CD14-positive monocyte (primary cell): Measurements from ENCODE around the gene LOX. TPM values are rescaled to one million over a fixed set of nuclear protein-coding genes. Genes with fewer than 3 reads are reported as not detected.

Experiments
- DNase-seq, 3 donors: peaks; one replicate each; pipeline ENCODE4 v3.0.0-alpha.2; 2011 to 2022
- H2AFZ ChIP-seq: 2 replicates; pipeline ENCODE4 v1.6.0; 2012; ENCODE audit warnings: mild to moderate bottlenecking, low read depth, low read length, inconsistent platforms; ENCODE audit not compliant: insufficient read depth, poor library complexity, severe bottlenecking
- H3K27ac ChIP-seq, 2 donors: 1 replicate in 1 of 2; 2 replicates in 1 of 2; pipeline ENCODE4 v1.5.1; 2012 to 2013; ENCODE audit warnings: low read length in 2 of 2, control low read depth in 1 of 2, inconsistent platforms in 1 of 2, low read depth in 1 of 2, mild to moderate bottlenecking in 1 of 2
- H3K27me3 ChIP-seq, 2 donors: one replicate each; pipeline versions ENCODE4 v1.6.0 to v1.6.1; 2011 to 2013; ENCODE audit warnings: low read length in 2 of 2; ENCODE audit not compliant: control insufficient read depth in 2 of 2, insufficient read depth in 2 of 2
- H3K36me3 ChIP-seq, 2 donors: replicated peaks in 1 of 2; 1 replicate in 1 of 2; 2 replicates in 1 of 2; pipeline versions ENCODE4 v1.5.1 to v1.6.1; 2012 to 2013; ENCODE audit warnings: low read length in 2 of 2, control low read depth in 1 of 2, inconsistent platforms in 1 of 2, mild to moderate bottlenecking in 1 of 2; ENCODE audit not compliant: insufficient read depth in 2 of 2, control insufficient read depth in 1 of 2
- H3K4me1 ChIP-seq, 2 donors: 1 replicate in 1 of 2; 2 replicates in 1 of 2; pipeline versions ENCODE4 v1.5.1 to v1.6.1; 2012 to 2013; ENCODE audit warnings: low read length in 2 of 2, control low read depth in 1 of 2, inconsistent platforms in 1 of 2, mild to moderate bottlenecking in 1 of 2, moderate library complexity in 1 of 2; ENCODE audit not compliant: insufficient read depth in 2 of 2, control insufficient read depth in 1 of 2
- H3K4me2 ChIP-seq: replicated peaks from 2 replicates; pipeline ENCODE3; 2012; ENCODE audit warnings: low read length, moderate library complexity, mild to moderate bottlenecking; ENCODE audit not compliant: poor library complexity, severe bottlenecking; ENCODE audit errors: extremely low read depth
- H3K4me3 ChIP-seq, 3 experiments: fragments of 200-600 bp in 1 of 3; sonication (generic) in 1 of 3; replicated peaks in 1 of 3; 1 replicate in 2 of 3; 2 replicates in 1 of 3; pipeline ENCODE4 v1.5.1; 2011 to 2013; ENCODE audit warnings: low read length in 3 of 3, mild to moderate bottlenecking in 3 of 3, control low read depth in 2 of 3, low read depth in 2 of 3, inconsistent platforms in 1 of 3, moderate library complexity in 1 of 3
- H3K79me2 ChIP-seq: 2 replicates; pipeline ENCODE4 v1.6.0; 2012; ENCODE audit warnings: mild to moderate bottlenecking, control low read depth, inconsistent platforms, low read length, moderate library complexity; ENCODE audit not compliant: insufficient read depth
- H3K9ac ChIP-seq: 2 replicates; pipeline ENCODE4 v1.6.0; 2017; ENCODE audit warnings: low read length, mild to moderate bottlenecking; ENCODE audit not compliant: insufficient read depth, poor library complexity, severe bottlenecking
- H3K9me3 ChIP-seq, 2 donors: replicated peaks in 1 of 2; 1 replicate in 1 of 2; 2 replicates in 1 of 2; pipeline versions ENCODE4 v1.5.1 to v1.6.1; 2012 to 2013; ENCODE audit warnings: low read length in 2 of 2, control low read depth in 1 of 2; ENCODE audit not compliant: control insufficient read depth in 1 of 2, insufficient read depth in 1 of 2
- H4K20me1 ChIP-seq: 2 replicates; pipeline ENCODE4 v1.6.0; 2012; ENCODE audit warnings: mild to moderate bottlenecking, low read length, control low read depth, moderate library complexity; ENCODE audit not compliant: insufficient read depth
- H3K27ac Mint-ChIP-seq, 7 donors: one replicate each; pipeline ENCODE4 v1.8.0; 2020; ENCODE audit warnings: mild to moderate bottlenecking in 7 of 7, mixed read lengths in 7 of 7, moderate library complexity in 6 of 7, inconsistent platforms in 2 of 7
- H3K27me3 Mint-ChIP-seq, 3 donors: one replicate each; pipeline ENCODE4 v1.8.0; 2021 to 2022; ENCODE audit warnings: low read depth in 3 of 3, mild to moderate bottlenecking in 3 of 3, mixed read lengths in 3 of 3, moderate library complexity in 3 of 3, inconsistent platforms in 1 of 3
- H3K36me3 Mint-ChIP-seq, 2 donors: one replicate each; pipeline ENCODE4 v1.8.0; 2020; ENCODE audit warnings: mixed read lengths in 2 of 2, inconsistent platforms in 1 of 2, mild to moderate bottlenecking in 1 of 2
- H3K4me1 Mint-ChIP-seq: one replicate; pipeline ENCODE4 v1.8.0; 2020; ENCODE audit warnings: mild to moderate bottlenecking, mixed read lengths
- H3K4me3 Mint-ChIP-seq, 2 donors: one replicate each; pipeline ENCODE4 v1.8.0; 2020; ENCODE audit warnings: mild to moderate bottlenecking in 2 of 2, mixed read lengths in 2 of 2, moderate library complexity in 1 of 2
- H3K9me3 Mint-ChIP-seq, 7 donors: one replicate each; pipeline ENCODE4 v1.8.0; 2020 to 2022; ENCODE audit warnings: mixed read lengths in 7 of 7, mild to moderate bottlenecking in 6 of 7, moderate library complexity in 6 of 7, inconsistent platforms in 2 of 7
- WGBS: methylation state at CpG from one replicate; pipeline ENCODE4 v1.1.5; 2013; ENCODE audit warnings: missing lambda C conversion rate; ENCODE audit not compliant: insufficient coverage; 5-methylcytosine and 5-hydroxymethylcytosine counted together
- intact Hi-C, 2 donors: fragments of 100-400 bp; cut with micrococcal nuclease; formaldehyde crosslinking; loops; one replicate each; pipeline versions ENCODE4 v1.15.0 to v1.15.1; 2023
- polyA plus RNA-seq, 3 donors: library from polyadenylated mRNA; depleted of rRNA in 1 of 3; unstranded in 2 of 3; stranded (reverse) in 1 of 3; fragments of 300-500 nt in 2 of 3; fragments of >200 nt in 1 of 3; fragmentation: Illumina TruSeq in 2 of 3; gene quantifications; 1 replicate in 2 of 3; 2 replicates in 1 of 3; pipeline ENCODE4 v1.2.3, GENCODE V29; 2012 to 2021
- TF ChIP-seq, protein P1 (sequence below): fragments of 200-600 bp; IDR thresholded peaks from one replicate; pipeline ENCODE4 v1.8.0; 2022; ENCODE audit warnings: antibody characterized with exemption, mild to moderate bottlenecking

The LOX gene
- polyA plus RNA-seq, 3 donors = not detected

DNA sequence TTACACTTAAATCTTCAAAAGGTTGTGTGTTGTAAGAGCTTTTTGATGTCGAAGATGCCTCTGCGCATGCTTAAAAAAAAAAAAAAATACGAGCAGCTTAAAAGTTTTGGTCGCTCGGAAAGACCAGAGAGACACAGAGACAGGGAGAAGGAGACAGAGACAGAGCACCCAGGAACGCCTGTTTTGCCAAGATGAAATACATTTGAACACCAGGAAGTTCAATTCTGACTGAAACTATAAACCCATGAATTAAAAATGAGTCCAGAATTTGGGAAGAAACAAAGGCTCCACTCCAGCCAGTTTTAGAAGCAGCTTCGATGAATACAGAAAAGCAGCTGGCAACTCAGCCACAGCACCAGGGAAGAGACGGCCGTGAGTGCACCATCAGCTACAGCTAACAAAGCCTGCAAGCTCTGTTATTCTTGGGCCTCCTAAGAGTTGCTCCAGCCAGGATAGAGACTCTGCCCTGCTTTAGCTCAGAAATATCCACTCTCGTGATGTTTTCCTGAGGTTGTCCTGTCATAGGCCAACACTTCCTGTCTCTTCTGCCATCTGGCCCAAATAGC is 48.8 kb upstream of the LOX start:
- intact Hi-C loops = no loop called here
- H3K9me3 Mint-ChIP-seq = no peaks in the 10 kb centered on the region
- Histone ChIP-seq H3K4me1 (no peaks in the 10 kb centered on the region), H3K9me3 (no peaks in the 10 kb centered on the region), H3K9ac (no peak overlapping the region), H3K4me2 (no peak overlapping the region), H3K36me3 (no peaks in the 10 kb centered on the region), H3K27me3 (no peaks in the 10 kb centered on the region), H4K20me1 (no peaks in the 10 kb centered on the region), H3K27ac (no peak overlapping the region), H3K4me3 (no peak overlapping the region), H3K79me2 (no peaks in the 10 kb centered on the region), H2AFZ (no peak overlapping the region)
- H3K4me3 Mint-ChIP-seq = no peak overlapping the region
- peaks cover 0 to 5% (median 0%) of the 10 kb centered on the region in 3 donors for H3K27me3 Mint-ChIP-seq
- no peak overlapping the region for H3K27ac Mint-ChIP-seq
- TF ChIP-seq, protein P1, sequence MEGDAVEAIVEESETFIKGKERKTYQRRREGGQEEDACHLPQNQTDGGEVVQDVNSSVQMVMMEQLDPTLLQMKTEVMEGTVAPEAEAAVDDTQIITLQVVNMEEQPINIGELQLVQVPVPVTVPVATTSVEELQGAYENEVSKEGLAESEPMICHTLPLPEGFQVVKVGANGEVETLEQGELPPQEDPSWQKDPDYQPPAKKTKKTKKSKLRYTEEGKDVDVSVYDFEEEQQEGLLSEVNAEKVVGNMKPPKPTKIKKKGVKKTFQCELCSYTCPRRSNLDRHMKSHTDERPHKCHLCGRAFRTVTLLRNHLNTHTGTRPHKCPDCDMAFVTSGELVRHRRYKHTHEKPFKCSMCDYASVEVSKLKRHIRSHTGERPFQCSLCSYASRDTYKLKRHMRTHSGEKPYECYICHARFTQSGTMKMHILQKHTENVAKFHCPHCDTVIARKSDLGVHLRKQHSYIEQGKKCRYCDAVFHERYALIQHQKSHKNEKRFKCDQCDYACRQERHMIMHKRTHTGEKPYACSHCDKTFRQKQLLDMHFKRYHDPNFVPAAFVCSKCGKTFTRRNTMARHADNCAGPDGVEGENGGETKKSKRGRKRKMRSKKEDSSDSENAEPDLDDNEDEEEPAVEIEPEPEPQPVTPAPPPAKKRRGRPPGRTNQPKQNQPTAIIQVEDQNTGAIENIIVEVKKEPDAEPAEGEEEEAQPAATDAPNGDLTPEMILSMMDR = no peak
- no peaks in the 10 kb centered on the region for H3K4me1 Mint-ChIP-seq
- DNase-seq = no peak
- H3K36me3 Mint-ChIP-seq = no peaks in the 10 kb centered on the region
- 71% methylated on average over 9 of the region's 10 CpGs for WGBS

DNA sequence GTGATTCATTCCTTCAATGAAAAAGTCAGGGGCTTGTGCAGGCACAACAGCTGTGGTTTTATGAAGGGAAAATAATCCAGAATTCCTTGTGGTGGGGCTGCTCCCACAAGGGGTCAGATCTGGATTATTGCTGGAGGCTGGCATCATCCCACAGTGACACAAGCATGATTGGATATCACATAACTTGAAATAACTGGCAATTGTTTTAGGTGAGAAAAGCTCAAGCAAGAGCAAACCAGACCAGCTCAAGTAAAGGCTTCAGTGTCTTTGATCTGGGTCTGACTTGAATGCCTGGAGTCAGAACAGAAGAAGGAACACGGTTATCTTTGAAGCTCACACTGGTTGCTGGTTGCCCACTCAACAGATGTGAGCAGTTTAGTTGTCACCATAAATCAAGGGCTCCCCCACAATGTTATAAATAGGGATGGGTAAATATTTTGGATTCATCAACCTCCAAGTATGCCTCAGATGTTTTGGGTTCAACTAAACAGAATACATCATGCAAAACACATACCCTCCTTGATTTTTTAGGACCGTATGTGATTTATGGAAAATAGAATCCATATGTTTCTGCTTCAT is 48.2 kb upstream of the LOX start:
- peaks cover 0 to 5% (median 0%) of the 10 kb centered on the region in 3 donors for H3K27me3 Mint-ChIP-seq
- Histone ChIP-seq H3K27ac (no peak overlapping the region), H2AFZ (no peak overlapping the region), H3K4me2 (no peak overlapping the region), H3K27me3 (no peaks in the 10 kb centered on the region), H3K36me3 (no peaks in the 10 kb centered on the region), H3K79me2 (no peaks in the 10 kb centered on the region), H3K9me3 (no peaks in the 10 kb centered on the region), H4K20me1 (no peaks in the 10 kb centered on the region), H3K4me1 (no peaks in the 10 kb centered on the region), H3K9ac (no peak overlapping the region), H3K4me3 (no peak overlapping the region)
- no peak overlapping the region for H3K4me3 Mint-ChIP-seq
- no peak for DNase-seq
- intact Hi-C loops = no loop called here
- H3K36me3 Mint-ChIP-seq = no peaks in the 10 kb centered on the region
- TF ChIP-seq, protein P1 = no peak
- 0% methylated on average over 1 of the region's 2 CpGs for WGBS
- no peaks in the 10 kb centered on the region for H3K4me1 Mint-ChIP-seq
- no peak overlapping the region for H3K27ac Mint-ChIP-seq
- H3K9me3 Mint-ChIP-seq = no peaks in the 10 kb centered on the region
